Vagina (tissue), 2 donors: ENCODE results near the gene CCNY. TPM values are rescaled to one million over a fixed set of nuclear protein-coding genes. Genes with fewer than 3 reads are reported as not detected.

Experiments
- DNase-seq, 2 donors: peaks; one replicate each; pipeline ENCODE4 v3.0.0-alpha.2; 2017; ENCODE audit errors: extremely low spot score in 2 of 2
- H3K27ac ChIP-seq: fragments of 200-600 bp; sonication (generic); one replicate; pipeline ENCODE4 v1.5.1; 2019
- H3K27me3 ChIP-seq: fragments of 200-600 bp; sonication (generic); one replicate; pipeline ENCODE4 v1.5.1; 2019
- H3K36me3 ChIP-seq, 2 donors: fragments of 200-600 bp; sonication (generic); one replicate each; pipeline ENCODE4 v1.5.1; 2017 to 2019
- H3K4me1 ChIP-seq: fragments of 200-600 bp; sonication (generic); one replicate; pipeline ENCODE4 v1.5.1; 2019
- H3K4me3 ChIP-seq, 2 donors: fragments of 200-600 bp; sonication (generic); 1 replicate in 1 of 2; 2 replicates in 1 of 2; pipeline ENCODE4 v1.5.1; 2016 to 2019
- H3K9me3 ChIP-seq: fragments of 200-600 bp; sonication (generic); one replicate; pipeline ENCODE4 v1.5.1; 2019
- CTCF ChIP-seq, 3 experiments: fragments of 450-650 bp in 2 of 3; fragments of 200-600 bp in 1 of 3; sonication (generic) in 1 of 3; IDR thresholded peaks; one replicate each; pipeline ENCODE4 v1.5.1; 2017 to 2019; ENCODE audit warnings: antibody characterized with exemption in 3 of 3, mild to moderate bottlenecking in 2 of 3, moderate library complexity in 2 of 3
- POLR2A ChIP-seq, 2 donors: fragments of 450-650 bp; IDR thresholded peaks; one replicate each; pipeline ENCODE4 v1.6.1; 2017; ENCODE audit warnings: antibody characterized with exemption in 2 of 2, mild to moderate bottlenecking in 2 of 2, moderate library complexity in 2 of 2
- POLR2AphosphoS5 ChIP-seq, 2 donors: sonication (generic); formaldehyde crosslinking; IDR thresholded peaks; one replicate each; pipeline ENCODE4 v1.9.0; 2017; ENCODE audit warnings: antibody characterized with exemption in 2 of 2, mild to moderate bottlenecking in 2 of 2, low read depth in 1 of 2; ENCODE audit not compliant: insufficient read depth in 1 of 2
- intact Hi-C: fragments of 100-400 bp; cut with DNase I; formaldehyde crosslinking; loops from one replicate; pipeline ENCODE4 v1.15.1; 2023
- total RNA-seq: library from RNA; depleted of rRNA; stranded (reverse); fragments of >200 nt; gene quantifications from one replicate; pipeline ENCODE4 v1.2.3, GENCODE V29; 2016

Gene CCNY
- total RNA-seq, 1 donor from 2014 or later, result 28.5 TPM

- Histone ChIP-seq H3K4me3 (no peak overlapping the region), H3K27me3 (no peaks in the 10 kb centered on the region), H3K9me3 (no peaks in the 10 kb centered on the region), H3K36me3 (no peaks in the 10 kb centered on the region), H3K4me1 (peaks cover 23% of the 10 kb centered on the region), H3K27ac (no peak overlapping the region)
- no peak for DNase-seq
- TF ChIP-seq POLR2A (IDR thresholded peaks at IDR 0.05) (no peak), CTCF (IDR thresholded peaks at IDR 0.05) (no peak), POLR2AphosphoS5 (IDR thresholded peaks at IDR 0.05; ENCODE audit: insufficient read depth in 1 of 2, low read depth in 1 of 2) (no peak)
- intact Hi-C loops, result no loop called here
Measured at GRCh38 chr10:35359873-35360272, 23.6 kb downstream of the CCNY start.

- Histone ChIP-seq H3K27me3 (no peaks in the 10 kb centered on the region), H3K4me3 (no peak overlapping the region), H3K4me1 (peaks cover 7% of the 10 kb centered on the region), H3K9me3 (no peaks in the 10 kb centered on the region), H3K36me3 (no peaks in the 10 kb centered on the region), H3K27ac (no peak overlapping the region)
- no peak for DNase-seq
- TF ChIP-seq POLR2AphosphoS5 (IDR thresholded peaks at IDR 0.05; ENCODE audit: insufficient read depth in 1 of 2, low read depth in 1 of 2) (no peak), POLR2A (IDR thresholded peaks at IDR 0.05) (no peak), CTCF (IDR thresholded peaks at IDR 0.05) (no peak)
- intact Hi-C loops, result no loop called here
Measured at GRCh38 chr10:35362701-35363350, 26.5 kb downstream of the CCNY start.

- no peak overlapping the region for H3K27ac ChIP-seq
Measured at GRCh38 chr10:35363587-35363986, 27.3 kb downstream of the CCNY start.

GRCh38 chr10:35364808-35365207, 28.5 kb downstream of the CCNY start:
- TF ChIP-seq POLR2AphosphoS5 (IDR thresholded peaks at IDR 0.05; ENCODE audit: insufficient read depth in 1 of 2, low read depth in 1 of 2), result no peak
- no peak for TF ChIP-seq POLR2A (IDR thresholded peaks at IDR 0.05)
- no peak for TF ChIP-seq CTCF (IDR thresholded peaks at IDR 0.05)
- Histone ChIP-seq H3K27me3 (no peaks in the 10 kb centered on the region), H3K4me1 (peaks cover 25% of the 10 kb centered on the region), H3K4me3 (no peak overlapping the region), H3K36me3 (no peaks in the 10 kb centered on the region), H3K9me3 (no peaks in the 10 kb centered on the region), H3K27ac (no peak overlapping the region)
- DNase-seq, result no peak
- intact Hi-C loops, result no loop called here

More at GRCh38 chr10:35363587-35363986, 27.3 kb downstream of the CCNY start:
- Histone ChIP-seq H3K36me3 (no peaks in the 10 kb centered on the region), H3K9me3 (no peaks in the 10 kb centered on the region), H3K27me3 (no peaks in the 10 kb centered on the region), H3K4me1 (peaks cover 12% of the 10 kb centered on the region), H3K4me3 (no peak overlapping the region)
- no peak for DNase-seq
- no peak for TF ChIP-seq CTCF (IDR thresholded peaks at IDR 0.05)
- no peak for TF ChIP-seq POLR2AphosphoS5 (IDR thresholded peaks at IDR 0.05; ENCODE audit: insufficient read depth in 1 of 2, low read depth in 1 of 2)
- no peak for TF ChIP-seq POLR2A (IDR thresholded peaks at IDR 0.05)
- intact Hi-C loops, result no loop called here

- no peak overlapping the region for H3K4me3 ChIP-seq
- no peak for TF ChIP-seq CTCF (IDR thresholded peaks at IDR 0.05)
- TF ChIP-seq POLR2AphosphoS5 (IDR thresholded peaks at IDR 0.05; ENCODE audit: insufficient read depth in 1 of 2, low read depth in 1 of 2), result no peak
- no peak for TF ChIP-seq POLR2A (IDR thresholded peaks at IDR 0.05)
- no peak overlapping the region for H3K27ac ChIP-seq
- H3K27me3 ChIP-seq, result no peaks in the 10 kb centered on the region
- H3K9me3 ChIP-seq, result no peaks in the 10 kb centered on the region
- intact Hi-C loops, result no loop called here
- H3K36me3 ChIP-seq, result no peaks in the 10 kb centered on the region
- DNase-seq, result no peak
- H3K4me1 ChIP-seq, result peaks cover 34% of the 10 kb centered on the region
Measured at GRCh38 chr10:35365994-35366393, 29.7 kb downstream of the CCNY start.
